ENCODE results near the gene FIBP. TPM values are rescaled to one million over a fixed set of nuclear protein-coding genes. Genes with fewer than 3 reads are reported as not detected.

FIBP gene
- total RNA-seq (2014; rRNA removed) (221 TPM in 2 replicates), Bru-seq, nascent RNA (percentile 91 among the genes with signal in this experiment), BruChase-seq, experiment 1, labeled RNA remaining after a 6-hour chase (percentile 87 among the genes with signal in this experiment), BruChase-seq, experiment 2, labeled RNA remaining after a 2-hour chase (percentile 82 among the genes with signal in this experiment)
- long read RNA-seq, transcript FIBP-201 (10 exons, 1,261 nt): minor isoform, 20 of 213 reads
- long read RNA-seq, transcript FIBP-202 (10 exons, 1,248 nt): major isoform, 131 of 213 reads
- long read RNA-seq, partial matches to known transcripts: 37 of 213 reads
- long read RNA-seq, other reads (novel, unspliced or antisense): 22 of 213 reads

GRCh38 chr11:65888163-65888814 is at the start of gene FIBP:
Gene FIBP, minus strand, starts transcription at chr11:65888471. Its CDS starts 53 bp downstream, at chr11:65888418.
- peak within 1 kb of the TSS; percentile 75 for H2AFZ ChIP-seq (ENCODE audit: low read length)
- peak within 1 kb of the TSS; percentile 54 for H3K9ac ChIP-seq (ENCODE audit: low read length)
- H3K9me3 ChIP-seq (ENCODE audit: low read length): no peaks in the 10 kb centered on the region
- peak within 1 kb of the TSS; percentile 72 for H3K4me3 ChIP-seq (ENCODE audit: low read length)
- H3K9me2 ChIP-seq (replicated peaks; ENCODE audit: low read length): no peaks in the 10 kb centered on the region
- intact Hi-C loops (cut with micrococcal nuclease): loop anchor here (1.0 to 2.0 kb wide), 2 partner anchors 29 to 101 kb away; partner anchors contain the start of gene CFL1
- ATAC-seq: peak; percentile 14
- CTCF ChIA-PET: interaction anchor here (0.5 to 2.3 kb wide), 20 partner anchors 10 to 456 kb away, joined by 3 to 26 read pairs (median 7); partner anchors contain the start of genes FOSL1, KAT5 and MUS81
- BruUV-seq (replicated peaks): no TSS peak
- peak within 1 kb of the TSS; percentile 56 for H3K27ac ChIP-seq (ENCODE audit: low read length)
- TF ChIP-seq, protein P1, sequence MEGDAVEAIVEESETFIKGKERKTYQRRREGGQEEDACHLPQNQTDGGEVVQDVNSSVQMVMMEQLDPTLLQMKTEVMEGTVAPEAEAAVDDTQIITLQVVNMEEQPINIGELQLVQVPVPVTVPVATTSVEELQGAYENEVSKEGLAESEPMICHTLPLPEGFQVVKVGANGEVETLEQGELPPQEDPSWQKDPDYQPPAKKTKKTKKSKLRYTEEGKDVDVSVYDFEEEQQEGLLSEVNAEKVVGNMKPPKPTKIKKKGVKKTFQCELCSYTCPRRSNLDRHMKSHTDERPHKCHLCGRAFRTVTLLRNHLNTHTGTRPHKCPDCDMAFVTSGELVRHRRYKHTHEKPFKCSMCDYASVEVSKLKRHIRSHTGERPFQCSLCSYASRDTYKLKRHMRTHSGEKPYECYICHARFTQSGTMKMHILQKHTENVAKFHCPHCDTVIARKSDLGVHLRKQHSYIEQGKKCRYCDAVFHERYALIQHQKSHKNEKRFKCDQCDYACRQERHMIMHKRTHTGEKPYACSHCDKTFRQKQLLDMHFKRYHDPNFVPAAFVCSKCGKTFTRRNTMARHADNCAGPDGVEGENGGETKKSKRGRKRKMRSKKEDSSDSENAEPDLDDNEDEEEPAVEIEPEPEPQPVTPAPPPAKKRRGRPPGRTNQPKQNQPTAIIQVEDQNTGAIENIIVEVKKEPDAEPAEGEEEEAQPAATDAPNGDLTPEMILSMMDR (conservative IDR thresholded peaks at IDR 0.05; ENCODE audit: low read depth, low read length): peak; percentile 87
- TF ChIP-seq EZH2 (IDR thresholded peaks at IDR 0.05; ENCODE audit: low read length, unreplicated experiment) (no peak), EZH2phosphoT487 (IDR thresholded peaks at IDR 0.05; ENCODE audit: borderline replicate concordance, low read length) (no peak)
- peak within 1 kb of the TSS; percentile 96 for H3K4me2 ChIP-seq (ENCODE audit: low read length)
- peaks cover 31% of the 10 kb centered on the region for H3K4me1 ChIP-seq (ENCODE audit: insufficient read depth, low read length)
- peaks cover 36% of the 10 kb centered on the region for H3K79me2 ChIP-seq (ENCODE audit: low read length)
- peak; percentile 98 for DNase-seq
- H3K36me3 ChIP-seq (ENCODE audit: low read depth, low read length): peaks cover 34% of the 10 kb centered on the region
- no peaks in the 10 kb centered on the region for H3K27me3 ChIP-seq (ENCODE audit: low read length)
- peaks cover 8% of the 10 kb centered on the region for H4K20me1 ChIP-seq (ENCODE audit: low read length)
- H3F3A ChIP-seq (ENCODE audit: low read length, unreplicated experiment): peaks cover 16% of the 10 kb centered on the region
- POLR2A ChIA-PET (ENCODE audit: unreplicated experiment): interaction anchor here (0.6 to 1.6 kb wide), 12 partner anchors 10 to 177 kb away, joined by 3 to 42 read pairs (median 12); partner anchors contain the start of gene MUS81

DNA sequence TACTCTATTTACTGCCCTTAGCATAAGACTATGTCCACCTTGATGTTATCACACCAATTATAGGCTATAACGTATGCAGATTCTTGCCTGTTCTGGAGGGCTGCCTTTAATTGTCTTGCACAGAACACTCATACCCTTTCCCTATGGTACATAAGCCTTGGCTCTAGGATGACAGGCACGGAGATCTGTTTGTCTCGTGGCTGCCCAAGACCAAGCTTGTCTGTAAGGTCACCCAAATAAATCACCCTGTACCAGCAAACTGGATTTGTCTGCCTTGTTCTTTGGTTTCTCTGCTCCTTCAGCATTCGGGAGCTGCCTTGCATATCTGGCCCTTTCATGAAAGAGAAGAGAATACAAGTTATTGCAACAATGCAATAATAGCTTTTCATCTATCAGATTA is 49.5 kb upstream of the FIBP start:
- no peaks in the 10 kb centered on the region for H3K9me3 ChIP-seq (ENCODE audit: low read length)
- no peaks in the 10 kb centered on the region for H3F3A ChIP-seq (ENCODE audit: low read length, unreplicated experiment)
- no peaks in the 10 kb centered on the region for H3K36me3 ChIP-seq (ENCODE audit: low read depth, low read length)
- H3K4me3 ChIP-seq (ENCODE audit: low read length): no peak overlapping the region
- no peak overlapping the region for H3K4me2 ChIP-seq (ENCODE audit: low read length)
- H3K79me2 ChIP-seq (ENCODE audit: low read length): no peaks in the 10 kb centered on the region
- ChIA-PET CTCF (interaction anchor here (0.6 kb wide), 2 partner anchors 14 to 15 kb away, joined by 5 read pairs; no protein-coding TSS in a partner anchor), POLR2A (ENCODE audit: unreplicated experiment) (no interaction called here)
- H2AFZ ChIP-seq (ENCODE audit: low read length): no peak overlapping the region
- H4K20me1 ChIP-seq (ENCODE audit: low read length): no peaks in the 10 kb centered on the region
- no peak overlapping the region for H3K9ac ChIP-seq (ENCODE audit: low read length)
- intact Hi-C loops (cut with micrococcal nuclease): no loop called here
- H3K27ac ChIP-seq (ENCODE audit: low read length): no peak overlapping the region
- H3K4me1 ChIP-seq (ENCODE audit: insufficient read depth, low read length): peaks cover 10% of the 10 kb centered on the region; the same call in 1 of the 2 replicates
- no TSS peak for BruUV-seq (replicated peaks)
- no peak for DNase-seq
- H3K9me2 ChIP-seq (replicated peaks; ENCODE audit: low read length): no peaks in the 10 kb centered on the region
- TF ChIP-seq EZH2 (IDR thresholded peaks at IDR 0.05; ENCODE audit: low read length, unreplicated experiment) (no peak), EZH2phosphoT487 (IDR thresholded peaks at IDR 0.05; ENCODE audit: borderline replicate concordance, low read length) (no peak)
- TF ChIP-seq, protein P1 (conservative IDR thresholded peaks at IDR 0.05; ENCODE audit: low read depth, low read length): no peak
- no peaks in the 10 kb centered on the region for H3K27me3 ChIP-seq (ENCODE audit: low read length)
- ATAC-seq: no peak
